Stimulated activated naive CD4-positive, alpha-beta T cell treated with Interleukin-2 at 50 U/mL for 16 hours (primary cell): ENCODE data around the gene SEMA3A.
"Not testable (repeated sequence)": the region's sequence is repeated elsewhere in the genome, so short reads cannot be mapped to it uniquely, and the experiment has no call there.

Experiments
- DNase-seq: peaks from one replicate; lab custom pipeline; 2025; lab: John Stamatoyannopoulos, UW

Gene SEMA3A

DNA sequence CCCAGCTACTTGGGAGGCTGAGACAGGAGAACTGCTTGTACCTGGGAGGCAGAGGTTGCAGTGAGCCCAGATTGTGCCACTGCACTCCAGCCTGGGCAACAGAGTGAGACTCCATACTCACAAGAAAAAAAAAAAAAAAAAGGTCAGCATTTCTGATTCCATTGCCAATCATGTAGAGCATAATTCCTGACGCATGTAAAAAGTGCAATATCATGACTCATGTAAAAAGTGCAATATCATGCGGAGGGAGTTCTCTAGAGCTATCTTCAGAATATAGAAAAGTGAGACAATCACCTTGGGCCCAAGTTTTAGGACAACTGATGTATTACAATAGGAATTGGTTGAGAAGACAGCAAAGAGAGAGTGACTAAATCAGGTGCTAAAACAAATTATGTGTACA lies 85.8 kb downstream of the SEMA3A start:
- no peak for DNase-seq

GRCh38 chr7:84108119-84108518 lies 86.5 kb downstream of the SEMA3A start:
- DNase-seq = no peak

GRCh38 chr7:84107259-84107658 lies 87.3 kb downstream of the SEMA3A start:
- no peak for DNase-seq

DNA sequence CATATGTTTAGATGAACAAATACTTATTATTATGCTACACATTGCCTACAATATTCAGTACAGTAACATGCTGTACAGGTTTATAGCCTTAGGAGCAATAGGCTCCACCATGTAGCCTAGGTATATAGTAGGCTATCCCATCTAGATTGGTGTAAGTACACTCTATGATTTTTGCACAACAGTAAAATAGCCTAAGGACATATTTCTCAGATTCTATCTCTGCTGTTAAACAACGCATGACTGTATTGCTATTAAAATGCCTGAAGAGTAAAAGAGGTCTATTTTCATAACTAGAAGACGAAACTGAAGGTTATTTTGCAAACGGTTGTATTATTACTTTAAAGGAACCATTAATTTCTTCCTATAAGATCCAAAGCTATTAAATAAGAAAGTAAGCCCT lies 88.3 kb downstream of the SEMA3A start:
- no peak for DNase-seq

GRCh38 chr7:84105586-84105985 lies 89.0 kb downstream of the SEMA3A start:
- DNase-seq = no peak

DNA sequence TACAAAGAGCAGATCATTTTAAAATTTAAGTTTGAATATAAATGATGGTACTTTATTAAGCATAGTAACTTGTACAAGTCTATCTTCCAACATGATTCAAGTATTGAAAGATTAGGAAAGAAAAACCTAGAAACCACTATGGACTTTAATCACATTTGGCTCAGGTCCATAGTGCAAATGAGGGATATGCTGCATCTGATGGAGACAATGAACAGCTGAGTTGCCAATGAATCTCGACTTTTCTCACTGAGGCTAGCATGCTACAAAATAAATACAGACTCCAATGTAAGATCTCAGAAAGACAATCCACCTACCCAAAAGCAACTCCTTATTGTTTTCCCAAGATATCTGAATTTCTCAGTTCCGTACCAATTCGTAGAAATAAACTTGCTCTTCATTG lies 89.8 kb downstream of the SEMA3A start:
- DNase-seq = no peak

GRCh38 chr7:84102213-84102612 lies 92.4 kb downstream of the SEMA3A start:
- DNase-seq = no peak

DNA sequence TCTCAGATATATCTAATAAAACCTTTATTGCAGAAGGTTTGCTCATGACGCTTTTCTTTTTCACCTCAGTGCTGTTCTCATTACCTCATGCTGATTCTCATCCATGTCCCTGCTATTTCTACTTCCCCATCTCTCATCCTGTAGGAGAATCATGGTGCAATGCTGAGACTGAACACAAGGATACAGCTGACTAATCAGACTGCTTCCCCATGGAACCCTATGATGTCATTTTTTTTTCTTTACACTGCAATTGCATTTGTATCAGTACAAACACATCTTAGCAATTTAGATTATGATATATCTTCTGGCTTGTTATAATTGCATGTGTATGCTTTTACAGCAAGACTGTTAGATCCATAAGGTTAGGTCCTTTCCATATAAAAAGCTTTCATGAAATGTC lies 93.7 kb downstream of the SEMA3A start:
- DNase-seq = no peak

DNA sequence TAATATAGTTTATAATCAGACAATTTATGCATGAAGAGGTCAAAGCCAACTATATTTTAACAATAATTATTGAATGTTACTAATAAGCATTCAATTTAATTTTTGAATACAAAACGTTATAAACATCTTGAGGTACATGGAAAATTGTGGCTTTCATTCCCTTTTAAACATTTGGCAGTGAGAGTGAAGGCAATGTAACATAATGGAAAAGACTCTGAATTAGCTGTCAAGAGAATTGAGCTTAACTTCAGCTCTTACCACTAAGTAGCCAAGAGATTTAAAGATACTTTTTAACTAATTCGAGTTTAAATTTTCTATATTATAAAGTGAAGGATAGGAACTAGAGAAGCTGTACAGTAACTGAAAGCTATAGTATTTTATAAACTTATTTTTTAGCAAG lies 98.6 kb downstream of the SEMA3A start:
- DNase-seq = no peak

DNA sequence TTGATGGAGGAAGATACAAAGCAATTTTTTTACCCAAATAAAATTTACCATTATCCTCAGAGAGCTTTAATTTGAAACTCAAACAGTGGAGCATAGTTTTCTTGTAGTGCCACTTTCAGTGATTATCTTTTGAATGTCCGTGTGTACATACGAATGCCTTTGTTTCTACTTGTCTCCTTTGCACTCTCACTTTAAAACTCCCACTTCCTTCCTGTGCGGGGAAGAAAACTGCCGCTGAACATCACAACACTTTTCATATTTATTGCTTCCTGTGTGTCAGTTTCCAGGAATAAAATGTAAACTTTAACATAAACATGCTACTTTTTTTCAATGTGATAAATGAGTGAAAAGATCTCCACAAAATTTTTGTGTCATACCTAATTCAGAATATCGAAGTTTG lies 102.4 kb downstream of the SEMA3A start:
- no peak for DNase-seq

DNA sequence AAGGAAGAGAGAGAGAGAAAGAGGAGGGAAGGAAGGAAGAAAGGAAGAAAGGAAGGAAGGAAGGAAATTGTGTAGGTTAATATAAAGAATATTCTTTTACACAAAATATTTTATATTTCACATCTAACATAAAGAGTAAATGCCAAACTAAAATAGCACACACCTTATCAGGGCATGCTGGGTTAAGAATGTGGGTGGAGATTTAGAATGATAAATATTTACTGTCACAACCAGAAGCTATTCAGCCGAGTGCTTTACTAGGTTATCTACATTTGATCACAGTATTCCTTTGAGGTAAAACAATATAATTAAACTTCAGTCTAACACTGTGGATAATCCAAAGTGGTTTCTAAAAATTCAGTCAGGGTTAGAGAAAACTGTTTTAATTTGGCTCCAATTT lies 103.3 kb downstream of the SEMA3A start:
- no peak for DNase-seq

DNA sequence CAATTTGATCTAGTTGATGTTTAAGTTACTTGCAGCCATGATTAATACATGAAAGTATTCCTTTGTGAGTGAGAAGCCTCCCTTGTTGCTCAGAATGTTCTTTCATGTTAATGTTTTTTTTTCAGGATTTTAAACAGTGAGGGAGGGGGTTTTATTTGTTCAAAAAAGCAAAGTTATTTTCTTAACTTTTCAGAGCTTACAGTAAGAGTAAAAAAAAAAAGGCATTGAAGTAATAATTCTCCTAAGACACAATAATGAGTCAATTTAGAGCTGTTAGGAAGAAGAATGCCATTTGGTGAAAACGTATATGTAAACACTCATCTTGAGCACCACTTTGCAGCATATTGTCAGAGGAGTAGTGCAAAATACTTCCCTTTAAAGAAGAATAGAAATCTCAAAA lies 105.8 kb downstream of the SEMA3A start:
- no peak for DNase-seq

DNA sequence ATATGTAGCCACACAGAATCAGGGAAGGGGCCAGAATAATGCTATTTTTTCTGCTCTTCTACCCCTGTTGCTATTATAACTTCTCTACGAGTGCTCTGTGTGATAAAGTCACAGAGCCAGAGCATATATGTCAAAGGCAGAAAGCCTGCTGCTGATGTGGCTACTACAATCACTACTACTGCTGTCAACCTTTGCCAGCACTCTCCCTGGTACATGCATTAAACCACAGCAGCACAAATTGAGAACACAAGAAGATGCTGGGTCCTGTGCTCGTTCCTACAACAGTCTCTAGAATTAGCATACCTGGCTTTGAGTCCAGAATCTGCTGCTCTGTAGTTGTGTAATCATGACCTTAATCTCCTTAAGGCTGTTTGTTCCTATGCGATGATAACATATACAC lies 108.6 kb downstream of the SEMA3A start:
- no peak for DNase-seq

GRCh38 chr7:84085147-84085546 lies 109.4 kb downstream of the SEMA3A start:
- DNase-seq = no peak

GRCh38 chr7:84083846-84084245 lies 110.7 kb downstream of the SEMA3A start:
- DNase-seq = no peak

DNA sequence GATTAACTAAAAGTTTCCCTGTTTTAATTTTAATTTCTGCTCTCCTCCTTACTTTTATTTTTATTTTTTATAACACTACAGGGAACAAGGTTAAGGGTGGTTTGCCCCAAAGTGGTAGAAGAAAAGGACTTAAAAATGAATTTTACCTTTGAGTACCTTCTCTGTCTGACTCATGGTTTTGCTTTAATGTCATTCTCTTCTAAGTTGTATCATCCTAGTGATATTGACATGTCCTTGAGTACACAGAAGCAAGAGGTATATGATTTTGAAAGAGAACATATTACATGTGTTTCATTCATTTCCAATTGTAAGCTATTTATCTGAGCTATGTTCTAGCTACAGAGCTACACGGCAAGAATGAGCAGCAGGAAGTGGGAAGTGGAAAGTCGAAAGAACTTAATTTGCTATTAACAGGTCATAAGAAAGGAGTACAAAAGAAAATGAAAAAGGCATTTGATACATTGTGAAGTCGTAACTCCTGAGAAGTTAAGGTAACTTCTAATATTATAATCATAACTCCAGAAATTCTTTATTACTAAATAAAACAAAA lies 112.5 kb downstream of the SEMA3A start:
- no peak for DNase-seq

GRCh38 chr7:84077336-84077735 lies 117.3 kb downstream of the SEMA3A start:
- no peak for DNase-seq

- no peak for DNase-seq
These were observed 118.4 kb downstream of the SEMA3A start for GRCh38 chr7:84076219-84076618.

- DNase-seq = no peak
These were observed 121.3 kb downstream of the SEMA3A start for GRCh38 chr7:84073186-84073875.

DNA sequence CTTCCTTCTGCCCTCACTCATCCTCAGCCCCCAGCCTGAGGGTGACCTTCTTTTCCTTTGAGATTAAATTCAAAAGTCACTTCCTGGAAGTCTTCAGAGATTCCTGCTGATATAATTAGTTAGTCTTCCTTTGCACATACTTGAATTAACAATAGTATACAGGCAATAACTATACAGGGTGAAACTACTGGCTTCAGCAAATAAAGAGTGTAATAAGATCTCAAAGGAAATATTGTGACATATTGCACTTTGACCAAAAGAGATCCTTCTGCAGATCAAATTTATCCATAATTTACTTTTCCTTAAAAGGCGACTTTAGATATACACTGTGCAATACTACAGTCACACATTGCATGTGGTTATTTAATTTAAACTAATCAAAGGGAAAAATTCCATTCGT lies 123.8 kb downstream of the SEMA3A start:
- DNase-seq = no peak

- no peak for DNase-seq
These were observed 124.5 kb downstream of the SEMA3A start for GRCh38 chr7:84069999-84070500.

DNA sequence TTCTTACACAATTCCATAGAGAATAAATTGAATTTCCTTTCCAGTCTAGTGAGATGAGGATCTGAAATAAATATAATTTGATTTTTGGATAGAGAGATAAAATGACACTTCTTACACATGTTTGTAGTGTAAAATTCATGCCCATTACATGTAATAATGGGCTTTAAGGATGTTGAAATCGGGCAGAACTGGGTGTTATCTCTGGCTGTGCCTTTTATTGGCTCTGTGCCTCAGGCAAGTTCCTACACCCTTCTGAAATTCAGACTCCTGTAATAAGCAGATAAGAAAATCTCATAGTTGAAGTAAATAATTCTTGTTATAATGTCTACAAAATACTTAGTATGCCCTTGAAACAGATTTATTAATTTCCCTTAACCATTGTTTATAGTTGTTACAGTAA lies 125.6 kb downstream of the SEMA3A start:
- no peak for DNase-seq

GRCh38 chr7:84062489-84062901 lies 132.1 kb downstream of the SEMA3A start:
- not testable (repeated sequence) for DNase-seq

GRCh38 chr7:84060760-84061261 lies 133.8 kb downstream of the SEMA3A start:
- no peak for DNase-seq
